GM21619 (cell line): Measurements from ENCODE around the gene ABR.
"Not testable (repeated sequence)": the region's sequence is repeated elsewhere in the genome, so short reads cannot be mapped to it uniquely, and the experiment has no call there.

Experiments used
- ATAC-seq: cut with Tn5 transposase; IDR thresholded peaks from one replicate; pipeline ENCODE4 v1.9.1; 2021; ENCODE audit not compliant: unreplicated experiment

Gene ABR

GRCh38 chr17:1174263-1174880, 5.4 kb downstream of the ABR start:
- ATAC-seq = no peak

GRCh38 chr17:1173432-1174262, 6.1 kb downstream of the ABR start:
- no peak for ATAC-seq

- ATAC-seq = no peak
These were observed 7.8 kb downstream of the ABR start for GRCh38 chr17:1171953-1172352.

GRCh38 chr17:1170739-1171138, 9.0 kb downstream of the ABR start:
- ATAC-seq = no peak

GRCh38 chr17:1169929-1170312, 9.9 kb downstream of the ABR start:
- no peak for ATAC-seq

GRCh38 chr17:1169221-1169928, 10.4 kb downstream of the ABR start:
- no peak for ATAC-seq

GRCh38 chr17:1168533-1169220, 11.1 kb downstream of the ABR start:
- ATAC-seq = no peak

- ATAC-seq = no peak
These were observed 13.5 kb downstream of the ABR start for GRCh38 chr17:1166276-1166675.

- no peak for ATAC-seq
These were observed 13.9 kb downstream of the ABR start for GRCh38 chr17:1165836-1166235.

GRCh38 chr17:1164935-1165556, 14.7 kb downstream of the ABR start:
- no peak for ATAC-seq

GRCh38 chr17:1162116-1162855, 17.5 kb downstream of the ABR start:
- ATAC-seq = no peak

- no peak for ATAC-seq
These were observed 19.0 kb downstream of the ABR start for GRCh38 chr17:1160591-1161390.

- no peak for ATAC-seq
These were observed 20.2 kb downstream of the ABR start for GRCh38 chr17:1159431-1160180.

GRCh38 chr17:1158879-1159278, 20.9 kb downstream of the ABR start:
- no peak for ATAC-seq

GRCh38 chr17:1156864-1157263, 22.9 kb downstream of the ABR start:
- ATAC-seq = no peak

- no peak for ATAC-seq
These were observed 25.1 kb downstream of the ABR start for GRCh38 chr17:1154704-1155103.

- ATAC-seq = no peak
These were observed 25.8 kb downstream of the ABR start for GRCh38 chr17:1153795-1154546.

- not testable (repeated sequence) for ATAC-seq
These were observed 27.2 kb downstream of the ABR start for GRCh38 chr17:1152582-1152981.
